Activated T-cell treated with anti-CD3 and anti-CD28 coated beads for 48 hours (primary cell): ENCODE results near the gene TRNAU1AP.
"Not testable (repeated sequence)": the region's sequence is repeated elsewhere in the genome, so short reads cannot be mapped to it uniquely, and the experiment has no call there.

Source experiments
- DNase-seq: peaks from one replicate; pipeline ENCODE4 v3.0.0-alpha.2; 2020; ENCODE audit warnings: low read depth

The TRNAU1AP gene

DNA sequence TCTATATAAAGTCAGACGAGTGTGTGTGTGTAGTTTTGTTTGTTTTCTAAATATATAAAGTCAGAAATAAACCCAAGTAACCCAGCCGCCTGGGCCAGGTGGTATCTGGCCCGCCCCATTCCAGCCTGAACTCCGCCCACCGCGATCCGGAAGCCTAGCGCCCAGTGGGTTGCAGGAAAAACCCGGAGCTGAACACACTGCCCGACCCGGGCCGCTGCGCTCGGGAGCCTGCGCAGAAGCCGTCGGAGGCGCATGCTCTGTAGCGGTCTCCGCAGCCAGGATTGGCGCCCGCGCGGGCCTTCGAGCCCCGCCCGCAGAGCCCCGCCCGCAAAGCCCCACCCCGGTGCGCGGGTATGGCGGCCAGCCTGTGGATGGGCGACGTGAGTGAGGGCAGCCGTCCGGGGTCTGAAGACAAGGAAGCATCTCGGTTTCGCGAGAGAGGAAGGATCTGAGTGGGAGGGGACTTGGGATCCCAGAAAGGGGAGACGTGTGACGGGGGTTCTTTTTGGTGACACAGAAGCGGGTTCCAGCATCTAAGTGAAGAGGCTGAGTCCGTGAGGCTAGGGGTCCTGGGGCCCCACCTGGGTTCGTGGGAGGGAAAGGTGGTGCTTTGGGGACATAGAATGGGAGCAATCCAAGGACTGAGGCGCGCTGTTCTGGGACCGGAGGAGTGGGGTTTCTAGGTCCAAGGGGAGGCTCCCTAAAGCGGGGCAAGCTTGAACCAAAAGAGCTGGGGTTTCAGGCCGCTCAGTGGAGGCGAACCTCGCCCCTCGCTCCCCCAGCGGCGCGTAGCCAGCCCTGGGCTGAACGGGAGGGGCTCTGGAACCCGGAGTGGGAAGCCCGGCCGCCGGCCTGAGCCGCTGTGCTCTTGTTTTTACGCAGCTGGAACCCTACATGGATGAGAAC is at the start of gene TRNAU1AP:
Gene TRNAU1AP (plus strand): TSS at position 328 of the 906 bp plus-strand sequence. CDS start 26 bp downstream, at position 354.
- peak; percentile 98 for DNase-seq

DNA sequence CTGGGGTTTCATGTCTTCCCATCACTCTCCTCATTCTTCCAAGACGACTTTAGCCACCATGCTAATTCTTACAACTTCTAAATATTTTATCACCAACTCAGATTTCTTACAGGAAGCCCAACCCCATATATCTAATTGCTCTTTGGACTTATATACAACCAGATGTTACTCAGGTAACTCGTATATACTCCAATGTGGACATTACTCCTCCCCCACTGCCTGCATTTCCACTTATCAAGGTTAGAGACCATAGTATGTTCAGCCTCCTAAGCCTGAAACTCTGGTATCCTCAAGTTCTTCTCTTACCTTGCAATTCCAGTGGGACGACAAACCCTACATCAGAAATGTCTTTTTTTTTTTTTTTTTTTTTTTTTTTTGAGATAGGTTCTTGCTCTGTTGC is 49.8 kb upstream of the TRNAU1AP start:
- no peak for DNase-seq

DNA sequence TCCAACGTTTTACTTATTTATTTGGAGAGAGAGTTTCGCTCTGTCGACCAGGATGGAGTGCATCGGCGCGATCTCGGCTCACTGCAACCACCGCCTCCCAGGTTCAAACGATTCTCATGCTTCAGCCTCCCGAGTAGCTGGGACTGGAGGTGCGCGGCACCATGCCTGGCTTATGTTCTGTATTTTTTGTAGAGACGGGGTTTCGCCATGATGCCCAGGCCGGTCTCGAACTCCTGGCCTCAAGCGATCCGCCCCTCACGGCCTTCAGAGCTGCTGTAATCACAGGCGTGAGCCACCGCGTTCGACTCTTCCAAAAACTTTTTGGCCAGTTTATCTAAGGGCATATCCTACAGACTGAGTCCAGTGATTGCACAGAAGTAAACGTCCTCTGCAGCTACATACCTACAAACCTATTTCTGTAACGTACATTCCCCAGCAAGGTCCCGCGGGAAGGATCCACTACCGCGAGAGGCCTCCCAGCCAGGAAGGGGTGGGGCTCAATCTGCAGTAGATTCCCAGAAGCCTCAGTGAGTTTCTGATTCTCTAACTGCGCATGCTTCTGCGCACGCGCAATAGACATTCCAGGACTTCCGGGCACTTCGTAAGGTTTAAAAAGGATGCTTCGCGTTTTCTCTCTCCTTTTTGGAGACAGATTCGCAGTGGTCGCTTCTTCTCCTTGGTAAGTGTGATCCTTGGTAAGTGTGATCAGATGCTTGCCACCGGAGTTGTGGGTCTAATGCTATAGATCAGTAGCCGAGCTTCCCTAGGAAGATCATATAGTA is 47.3 kb upstream of the TRNAU1AP start, which contains the start of gene RCC1:
Gene RCC1 (plus strand): TSS at position 638 of the 782 bp plus-strand sequence. CDS start 23,824 bp downstream, outside the sequence.
- peak; percentile 90 for DNase-seq

DNA sequence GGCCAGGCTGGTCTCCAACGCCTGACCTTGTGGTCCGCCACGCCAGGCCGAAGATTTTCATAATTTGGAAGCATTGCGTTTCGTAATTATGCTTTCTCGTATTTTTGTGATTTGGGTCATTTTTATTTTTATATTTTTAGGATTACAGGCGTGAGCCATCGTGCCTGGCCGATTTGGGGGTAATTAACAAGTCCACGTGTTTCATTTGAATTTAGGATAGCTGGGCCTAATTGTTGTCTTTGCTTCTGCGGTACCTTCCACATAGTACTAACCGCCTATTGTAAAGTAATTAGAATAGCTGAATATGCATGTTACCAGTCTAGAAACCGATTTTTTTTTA is 46.0 kb upstream of the TRNAU1AP start:
- no peak for DNase-seq

DNA sequence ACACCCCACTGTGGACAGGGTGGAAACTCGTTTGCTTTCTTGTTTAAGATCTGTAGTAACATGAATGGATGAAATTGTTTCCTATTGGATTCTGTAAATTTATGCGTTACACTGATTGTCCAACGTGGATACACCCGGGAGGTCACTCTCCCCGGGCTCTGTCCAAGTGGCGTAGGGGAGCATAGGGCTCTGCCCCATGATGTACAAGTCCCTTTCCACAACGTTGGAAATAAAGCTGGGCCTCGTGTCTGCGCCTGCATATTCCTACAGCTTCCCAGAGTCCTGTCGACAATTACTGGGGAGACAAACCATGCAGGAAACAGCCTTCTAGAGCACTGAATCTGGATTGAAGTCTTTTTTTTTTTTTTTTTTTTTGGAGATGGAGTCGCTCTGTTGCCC is 45.6 kb upstream of the TRNAU1AP start:
- peak; percentile 10 for DNase-seq

DNA sequence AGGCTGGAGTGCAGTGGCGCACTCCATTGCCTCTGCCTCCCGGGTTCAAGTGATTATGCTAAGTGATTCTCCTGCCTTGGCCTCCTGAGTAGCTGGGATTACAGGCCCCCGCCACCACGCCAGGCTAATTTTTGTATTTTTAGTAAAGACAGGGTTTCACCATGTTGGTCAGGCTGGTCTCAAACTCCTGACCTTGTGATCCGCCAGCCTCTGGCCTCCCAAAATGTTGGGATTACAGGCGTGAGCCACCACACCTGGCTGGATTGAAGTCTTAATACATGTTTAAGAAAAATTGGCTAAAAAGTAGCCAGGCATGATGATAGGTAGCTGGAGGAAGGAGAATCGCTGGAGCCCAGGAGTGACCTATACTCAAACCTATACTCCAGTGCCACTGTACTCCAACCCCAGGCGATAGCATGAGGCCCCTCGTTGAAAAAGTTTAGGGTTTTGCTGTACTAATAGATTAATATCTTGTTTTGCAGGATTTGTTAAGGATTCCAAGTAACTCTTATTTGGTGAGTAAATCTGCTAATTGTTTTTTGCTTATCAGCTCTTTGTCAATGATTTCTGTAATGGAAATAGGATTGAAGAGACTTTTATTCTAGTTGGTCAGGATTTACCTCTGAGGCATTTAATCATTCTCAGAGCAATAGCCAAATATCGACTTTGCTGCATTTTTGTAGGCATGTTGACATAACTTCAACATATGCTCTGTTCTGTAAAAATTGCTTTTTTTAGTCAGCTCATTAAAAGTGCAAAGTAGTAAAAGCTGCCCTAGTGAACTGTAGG is 45.0 kb upstream of the TRNAU1AP start:
- DNase-seq, result peak; percentile 8

DNA sequence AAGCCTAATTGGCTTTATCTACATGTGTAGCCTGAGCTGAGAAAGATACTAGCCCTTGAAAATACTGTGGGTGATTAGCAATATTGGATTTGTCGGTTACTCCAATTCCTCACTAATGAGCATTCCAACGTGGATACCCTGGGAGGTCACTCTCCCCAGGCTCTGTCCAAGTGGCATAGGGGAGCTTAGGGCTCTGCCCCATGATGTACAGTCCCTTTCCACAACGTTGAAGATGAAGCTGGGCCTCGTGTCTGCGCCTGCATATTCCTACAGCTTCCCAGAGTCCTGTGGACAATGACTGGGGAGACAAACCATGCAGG is 44.5 kb upstream of the TRNAU1AP start:
- DNase-seq, result peak; percentile 16

DNA sequence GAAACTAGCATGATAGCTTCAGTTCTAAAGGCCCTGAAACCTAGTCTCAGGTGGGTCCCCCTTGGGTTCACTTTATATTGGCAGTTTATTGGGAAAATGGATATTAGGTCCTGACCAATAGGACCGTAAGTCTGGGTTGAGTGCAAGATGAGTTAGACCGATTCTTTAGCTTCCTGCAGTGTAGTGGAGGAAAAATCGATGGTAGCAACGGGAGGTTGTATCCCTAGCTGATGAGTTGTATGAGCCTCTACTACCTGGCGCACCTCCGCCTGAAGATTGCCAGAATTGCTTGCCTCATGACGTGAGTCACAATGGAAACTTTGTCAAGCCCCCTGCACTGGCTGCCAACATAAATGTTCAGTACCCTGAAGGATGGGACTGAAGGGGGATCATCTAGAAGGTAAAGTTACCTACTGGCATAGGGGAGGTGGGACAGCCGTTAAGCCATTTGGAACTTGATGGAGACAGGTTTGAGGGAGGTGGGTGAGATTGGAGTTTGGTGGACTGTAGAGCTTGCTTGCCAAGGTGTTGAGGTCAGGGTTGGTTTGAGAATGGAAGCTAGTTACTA is 43.1 kb upstream of the TRNAU1AP start:
- DNase-seq, result peak; percentile 38

DNA sequence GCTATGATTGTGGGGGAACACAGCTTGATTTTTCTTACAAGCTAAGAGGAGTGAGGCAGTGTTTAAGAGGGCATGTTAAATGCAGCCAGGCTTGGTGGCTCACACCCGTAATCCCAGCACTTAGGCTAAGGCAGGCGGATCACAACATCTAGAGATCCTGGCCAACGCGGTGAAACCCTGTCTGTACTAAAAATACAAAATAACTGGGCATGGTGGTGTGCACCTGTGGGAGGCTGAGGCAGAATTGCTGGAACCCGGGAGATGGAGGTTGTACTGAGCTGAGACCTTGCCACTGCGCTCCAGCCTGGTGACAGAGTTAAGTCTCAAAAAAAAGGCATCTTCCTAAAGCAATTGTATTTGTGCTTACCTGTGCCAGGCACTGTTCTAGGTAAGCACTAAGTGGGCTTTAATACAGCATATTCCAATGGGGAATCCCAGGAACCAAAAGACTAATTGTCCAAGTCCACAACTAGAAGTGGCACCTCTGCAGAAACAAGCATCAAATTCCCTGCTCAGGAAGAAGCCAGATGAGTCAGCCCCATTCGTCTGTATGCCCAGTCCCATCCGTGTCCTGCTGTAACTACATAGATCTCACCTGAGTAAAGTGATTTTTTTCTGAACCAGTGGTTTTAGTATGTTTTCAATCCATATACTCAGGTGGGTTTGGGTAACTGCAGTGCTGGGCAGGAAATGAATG is 42.5 kb upstream of the TRNAU1AP start:
- peak; percentile 50 for DNase-seq

DNA sequence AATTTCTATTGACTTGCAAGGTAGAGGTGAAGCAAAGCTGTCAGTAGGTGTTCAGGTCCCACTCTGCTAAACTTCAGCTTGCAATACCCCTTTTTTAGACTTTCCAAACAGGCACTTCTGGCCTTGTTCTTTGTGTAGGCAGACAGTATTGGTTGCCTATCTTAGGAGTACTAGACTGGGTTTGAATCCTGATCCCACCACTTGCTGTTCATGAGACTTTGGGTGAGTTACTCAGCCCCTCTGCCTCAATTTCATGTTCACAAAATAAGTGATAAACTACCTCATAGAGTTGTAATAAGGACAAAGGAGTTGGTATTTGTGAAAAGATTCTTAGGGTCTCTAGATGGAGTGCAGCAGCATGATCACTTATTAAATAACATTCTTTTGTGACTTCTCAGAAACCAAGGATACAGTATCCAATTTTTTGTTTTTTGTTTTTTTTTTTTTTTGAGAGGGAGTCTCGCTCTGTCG is 41.9 kb upstream of the TRNAU1AP start:
- DNase-seq, result no peak

DNA sequence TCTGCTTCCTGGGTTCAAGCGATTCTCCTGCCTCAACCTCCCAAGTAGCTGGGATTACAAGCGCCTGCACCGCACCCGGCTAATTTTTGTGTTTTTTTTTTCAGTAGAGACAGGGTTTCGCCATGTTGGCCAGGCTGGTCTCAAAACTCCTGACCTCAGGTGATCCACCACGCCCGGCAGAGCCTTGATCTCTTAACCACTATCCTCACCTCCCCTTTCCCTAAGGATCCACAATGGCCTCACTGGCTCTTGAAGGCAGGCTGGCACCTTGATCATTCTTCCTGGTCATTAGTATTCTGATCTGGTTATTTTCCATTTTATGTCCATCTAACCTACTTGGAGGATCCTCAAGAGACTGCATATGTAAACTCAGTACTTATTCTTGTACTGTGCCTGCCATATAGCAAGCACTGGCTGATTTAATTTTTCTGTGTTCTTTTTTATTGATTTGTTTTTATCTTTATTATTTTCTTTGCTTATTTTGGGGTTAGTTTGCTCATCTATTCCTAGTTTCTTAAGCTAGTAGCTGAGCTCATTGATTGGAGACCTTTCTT is 40.8 kb upstream of the TRNAU1AP start:
- peak; percentile 36 for DNase-seq

DNA sequence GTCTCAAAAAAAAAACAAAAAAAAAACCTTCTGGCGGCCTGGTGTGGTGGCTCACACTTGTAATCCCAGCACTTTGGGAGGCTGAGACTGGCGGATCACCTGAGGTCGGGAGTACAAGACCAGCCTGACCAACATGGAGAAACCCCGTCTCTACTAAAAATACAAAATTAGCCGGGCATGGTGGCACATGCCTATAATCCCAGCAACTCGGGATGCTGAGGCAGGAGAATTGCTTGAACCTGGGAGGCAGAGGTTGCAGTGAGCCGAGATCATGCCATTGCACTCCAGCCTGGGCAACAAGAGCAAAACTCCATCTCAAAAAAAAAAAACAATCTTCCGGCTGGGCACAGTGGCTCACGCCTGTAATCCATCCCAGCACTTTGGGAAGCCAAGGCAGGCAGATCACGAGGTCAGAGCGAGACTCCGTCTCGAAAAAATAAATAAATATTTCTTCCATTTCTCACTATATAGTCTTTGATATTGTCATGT is 38.4 kb upstream of the TRNAU1AP start:
- not testable (repeated sequence) for DNase-seq

DNA sequence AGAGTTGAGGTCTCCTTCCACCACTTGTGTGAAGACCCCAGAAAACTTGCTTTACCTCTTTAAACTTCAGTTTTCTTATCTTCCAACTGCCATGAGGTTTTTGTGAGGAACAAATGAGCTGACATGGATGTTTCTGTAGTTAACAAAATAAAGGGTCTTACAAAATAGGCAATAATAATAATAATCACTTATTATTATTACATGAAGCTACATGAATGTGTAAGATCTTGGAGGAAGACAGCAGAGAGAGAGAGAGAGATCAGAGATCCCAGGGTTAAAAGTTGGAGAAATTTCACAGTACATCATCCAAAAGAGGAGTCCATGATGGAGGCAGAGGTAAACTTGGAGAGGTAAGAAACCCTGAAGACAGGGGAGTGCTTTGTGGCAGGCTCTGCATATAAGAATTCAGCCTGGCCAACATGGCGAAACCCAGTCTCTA is 36.3 kb upstream of the TRNAU1AP start:
- DNase-seq, result no peak

DNA sequence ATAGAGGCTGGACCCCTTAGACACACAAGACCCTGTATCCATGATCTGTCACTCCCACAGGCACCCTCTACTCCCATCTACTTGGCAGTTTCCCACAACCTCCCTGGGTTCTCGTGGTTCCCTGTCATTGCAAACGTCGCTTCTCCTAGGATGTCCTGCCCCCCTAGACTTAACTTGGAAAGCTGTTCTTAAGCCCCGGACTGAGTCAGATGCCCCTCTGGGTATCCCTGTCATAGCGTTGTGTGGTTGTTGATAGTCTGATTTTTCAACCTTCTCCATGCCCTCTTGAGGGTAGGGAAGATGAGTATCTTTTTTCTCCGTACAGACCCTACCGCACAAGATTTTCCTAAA is 35.3 kb upstream of the TRNAU1AP start:
- no peak for DNase-seq

DNA sequence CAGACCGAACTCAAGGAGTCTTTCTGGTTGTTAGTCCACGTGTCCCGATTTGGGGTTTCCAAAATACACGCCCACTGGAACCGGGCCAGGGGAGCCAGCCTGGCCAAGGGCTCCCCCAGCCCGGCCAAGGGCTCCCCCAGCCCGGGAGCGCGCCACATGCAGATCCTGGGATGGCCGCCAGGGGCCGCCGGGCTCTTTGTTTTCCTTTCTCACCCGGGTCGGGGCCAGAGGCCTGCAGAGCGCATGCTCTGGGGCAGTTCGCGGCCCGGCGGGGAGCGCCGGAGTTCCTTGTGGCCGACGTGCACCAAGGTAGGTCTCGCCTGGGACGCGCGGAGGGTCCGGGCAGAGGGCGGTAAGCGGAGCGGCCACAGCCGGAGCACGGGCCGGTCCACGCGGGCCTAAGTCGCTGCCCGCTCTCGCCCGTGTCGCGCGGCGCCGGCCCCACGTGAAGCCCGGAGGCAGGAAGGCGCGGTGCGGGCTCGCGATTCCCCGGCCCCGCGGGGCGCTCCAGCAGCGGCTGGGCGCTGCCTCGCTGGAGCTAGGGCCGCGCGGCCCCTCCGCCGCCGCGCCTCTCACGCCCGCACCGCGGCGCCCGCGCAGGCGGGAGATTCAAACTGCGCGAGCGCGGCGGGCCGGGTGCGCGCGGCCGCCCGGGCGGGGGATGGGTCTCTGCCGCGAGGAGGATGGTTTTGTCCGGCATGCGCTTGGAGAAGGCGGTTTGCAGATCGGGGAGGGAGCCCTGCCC is 34.7 kb upstream of the TRNAU1AP start:
- peak; percentile 91 for DNase-seq

DNA sequence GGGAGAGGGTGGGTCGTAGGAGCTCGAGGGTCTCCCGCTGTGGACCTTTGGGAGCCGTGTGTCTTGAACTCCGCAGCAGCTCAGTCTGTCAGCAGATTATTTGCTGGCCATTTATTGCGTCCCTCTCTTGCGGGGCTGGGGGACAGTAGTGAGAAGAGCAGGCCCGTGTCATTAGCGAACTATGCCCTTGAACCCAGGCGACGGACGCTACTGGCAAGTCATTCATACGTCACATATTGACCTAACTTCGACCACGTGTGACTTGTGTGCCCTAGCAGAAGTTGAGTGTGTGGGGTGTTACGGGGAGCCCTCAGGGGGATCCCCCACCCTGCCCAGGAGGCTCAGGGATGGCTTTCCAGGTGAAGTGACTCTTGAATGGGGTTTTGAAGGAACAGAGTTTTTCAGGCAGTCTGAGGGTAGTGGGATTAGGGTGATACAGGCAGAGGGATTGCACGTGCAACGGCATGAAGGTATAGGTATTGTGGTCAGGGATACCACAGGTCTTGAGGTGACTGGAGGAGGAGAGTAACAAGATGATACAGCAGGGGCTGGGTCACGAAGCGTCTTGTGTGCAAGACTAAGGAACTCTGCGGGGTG is 34.0 kb upstream of the TRNAU1AP start:
- DNase-seq, result peak; percentile 52

DNA sequence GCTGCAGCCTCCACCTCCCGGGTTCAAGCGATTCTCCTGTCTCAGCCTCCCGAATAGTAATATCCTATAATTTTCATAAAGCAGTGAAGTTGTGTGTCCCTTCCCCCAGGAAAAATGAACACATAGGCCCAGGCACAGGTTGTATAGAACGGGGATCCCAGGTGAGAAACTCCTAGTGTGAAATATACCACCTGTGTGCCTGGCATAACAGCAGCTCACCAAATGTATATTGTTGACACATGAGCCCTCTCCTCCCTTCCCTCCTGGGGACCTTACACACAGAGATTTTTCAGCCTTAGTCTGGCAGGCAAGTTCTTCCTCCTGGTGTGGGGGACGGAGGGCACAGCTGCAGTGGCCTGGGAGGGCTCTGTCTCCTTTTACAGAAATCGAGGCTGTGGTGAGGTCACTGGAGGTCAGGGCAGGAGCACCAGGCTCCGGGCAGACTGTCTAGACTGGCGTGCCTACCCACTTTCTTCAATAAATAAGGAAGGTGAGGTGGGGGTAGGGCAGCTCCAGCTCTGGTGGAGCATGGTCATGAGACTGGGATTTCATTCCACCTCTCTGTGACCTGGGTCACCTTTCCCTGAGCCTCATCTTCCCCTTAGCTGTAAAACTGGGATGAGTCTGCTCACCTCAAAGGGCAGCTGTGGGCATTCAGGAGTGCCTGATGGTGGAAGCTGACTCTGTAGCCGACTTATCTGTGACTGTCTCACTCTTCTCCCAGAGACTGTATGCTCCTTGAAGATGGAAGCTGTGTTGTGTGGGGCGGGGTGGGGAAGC is 32.7 kb upstream of the TRNAU1AP start:
- no peak for DNase-seq

DNA sequence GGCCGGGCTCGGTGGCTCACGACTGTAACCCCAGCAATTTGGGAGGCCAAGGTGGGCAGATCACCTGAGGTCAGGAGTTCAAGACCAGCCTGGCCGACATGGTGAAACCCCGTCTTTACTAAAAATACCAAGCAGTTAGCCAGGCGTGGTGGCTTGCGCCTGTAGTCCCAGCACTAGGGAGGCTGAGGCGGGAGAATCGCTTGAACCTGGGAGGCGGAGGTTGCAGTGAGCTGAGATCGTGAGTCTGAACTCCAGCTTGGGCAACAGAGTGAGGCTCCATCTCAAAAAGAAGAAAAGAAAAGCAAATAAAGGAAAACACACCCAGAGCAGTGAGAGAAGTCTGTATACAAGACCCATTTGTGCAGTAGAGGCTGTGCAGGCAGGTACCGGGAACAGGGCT is 32.1 kb upstream of the TRNAU1AP start:
- DNase-seq, result not testable (repeated sequence)
